ENCODE data around the gene NRXN3.

NRXN3 gene

GRCh38 chr14:79788346-79788745 lies 1618.2 kb downstream of the NRXN3 start:
- no peak for DNase-seq
- Mint-ChIP-seq H3K4me1 (no peaks in the 10 kb centered on the region), H3K4me3 (no peak overlapping the region), H3K9me3 (peaks cover 37% of the 10 kb centered on the region), H3K27me3 (ENCODE audit: low read depth, poor library complexity) (no peaks in the 10 kb centered on the region), H3K27ac (no peak overlapping the region), H3K36me3 (ENCODE audit: low read depth) (peaks cover 37% of the 10 kb centered on the region)
- no peak for TF ChIP-seq CTCF (IDR thresholded peaks at IDR 0.05)

GRCh38 chr14:79791055-79791732 lies 1621.0 kb downstream of the NRXN3 start:
- H3K36me3 Mint-ChIP-seq (ENCODE audit: low read depth): peaks cover 27% of the 10 kb centered on the region
- DNase-seq: no peak
- no peak for TF ChIP-seq CTCF (IDR thresholded peaks at IDR 0.05)
- H3K27me3 Mint-ChIP-seq (ENCODE audit: low read depth, poor library complexity): no peaks in the 10 kb centered on the region
- no peaks in the 10 kb centered on the region for H3K4me1 Mint-ChIP-seq
- no peak overlapping the region for H3K27ac Mint-ChIP-seq
- peaks cover 27% of the 10 kb centered on the region for H3K9me3 Mint-ChIP-seq
- no peak overlapping the region for H3K4me3 Mint-ChIP-seq

- Mint-ChIP-seq H3K27me3 (ENCODE audit: low read depth, poor library complexity) (peaks cover 2% of the 10 kb centered on the region), H3K27ac (no peak overlapping the region), H3K4me3 (no peak overlapping the region), H3K9me3 (no peaks in the 10 kb centered on the region), H3K36me3 (ENCODE audit: low read depth) (no peaks in the 10 kb centered on the region), H3K4me1 (peaks cover 42% of the 10 kb centered on the region)
- no peak for DNase-seq
- no peak for TF ChIP-seq CTCF (IDR thresholded peaks at IDR 0.05)
Observed at GRCh38 chr14:79802093-79802492, 1631.9 kb downstream of the NRXN3 start.

DNA sequence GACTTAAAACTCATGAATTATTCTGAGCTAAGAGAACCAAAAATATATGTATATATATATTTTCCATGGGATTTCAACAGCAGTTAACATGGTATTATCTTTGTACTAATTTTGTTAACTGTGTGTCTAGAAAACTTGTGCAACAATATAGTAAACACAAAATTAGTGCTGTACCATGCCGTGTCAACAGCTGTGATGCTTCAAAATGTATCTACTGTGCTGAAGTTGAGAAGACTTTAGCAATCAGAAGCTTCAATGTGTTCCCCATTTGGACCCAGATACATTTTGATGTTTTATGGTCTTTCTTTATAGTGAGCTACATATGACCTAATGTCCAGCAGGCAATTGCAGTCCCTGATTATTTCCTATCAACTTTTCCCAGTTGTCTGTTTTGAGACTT lies 1635.5 kb downstream of the NRXN3 start:
- Mint-ChIP-seq H3K36me3 (ENCODE audit: low read depth) (no peaks in the 10 kb centered on the region), H3K4me1 (peaks cover 33% of the 10 kb centered on the region), H3K27ac (no peak overlapping the region), H3K4me3 (no peak overlapping the region), H3K9me3 (no peaks in the 10 kb centered on the region), H3K27me3 (ENCODE audit: low read depth, poor library complexity) (no peaks in the 10 kb centered on the region)
- TF ChIP-seq CTCF (IDR thresholded peaks at IDR 0.05): no peak
- DNase-seq: no peak

DNA sequence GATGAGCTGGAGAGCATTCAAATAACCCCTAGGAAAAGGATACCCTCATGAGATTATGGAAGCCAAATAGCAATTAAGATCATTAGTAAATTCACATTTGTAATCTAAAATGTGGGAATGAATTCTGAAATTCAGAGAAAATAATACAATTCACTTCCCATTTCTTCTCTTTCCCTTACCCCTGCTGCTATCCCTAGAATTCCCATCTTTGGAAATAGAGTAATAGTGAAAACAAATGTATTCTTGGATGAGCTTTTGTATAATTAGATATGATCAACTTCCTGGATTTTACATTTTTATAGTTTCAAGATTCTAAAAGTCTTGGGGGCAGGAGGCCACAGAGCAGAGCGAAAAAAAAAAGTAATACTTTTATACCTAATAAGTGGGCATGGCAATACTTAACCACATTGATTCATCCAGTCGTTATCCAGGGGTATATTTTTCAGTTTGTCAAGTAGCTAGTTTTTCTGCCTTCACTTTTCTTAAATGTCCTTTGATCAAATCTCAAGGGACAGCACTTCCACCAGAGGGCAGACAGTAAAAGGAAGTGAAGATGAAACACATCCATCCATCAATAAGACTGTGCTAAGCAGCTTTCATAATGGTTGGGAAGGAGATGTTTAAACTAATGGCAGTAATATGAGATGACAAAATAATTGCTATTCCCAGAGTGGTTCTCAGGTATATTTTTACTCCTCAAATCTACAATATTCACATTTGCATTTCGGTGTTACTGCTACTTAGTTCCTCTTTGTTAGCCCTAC lies 1639.9 kb downstream of the NRXN3 start:
- no peak for DNase-seq
- H3K4me3 Mint-ChIP-seq: no peak overlapping the region
- H3K4me1 Mint-ChIP-seq: peaks cover 13% of the 10 kb centered on the region
- peaks cover 14% of the 10 kb centered on the region for H3K9me3 Mint-ChIP-seq
- peaks cover 19% of the 10 kb centered on the region for H3K36me3 Mint-ChIP-seq (ENCODE audit: low read depth)
- no peak for TF ChIP-seq CTCF (IDR thresholded peaks at IDR 0.05)
- H3K27ac Mint-ChIP-seq: no peak overlapping the region
- no peaks in the 10 kb centered on the region for H3K27me3 Mint-ChIP-seq (ENCODE audit: low read depth, poor library complexity)

Measured in nephron progenitor cell (in vitro differentiated cells).